ENCODE results near the gene PMVK.

PMVK gene

GRCh38 chr1:154966111-154966510, 29.6 kb upstream of the PMVK start:
- DNase-seq (ENCODE audit: low spot score) = no peak

- DNase-seq (ENCODE audit: low spot score) = no peak
Measured at GRCh38 chr1:154964359-154964758, 27.8 kb upstream of the PMVK start.

GRCh38 chr1:154963643-154964042, 27.1 kb upstream of the PMVK start:
- DNase-seq (ENCODE audit: low spot score) = no peak

DNA sequence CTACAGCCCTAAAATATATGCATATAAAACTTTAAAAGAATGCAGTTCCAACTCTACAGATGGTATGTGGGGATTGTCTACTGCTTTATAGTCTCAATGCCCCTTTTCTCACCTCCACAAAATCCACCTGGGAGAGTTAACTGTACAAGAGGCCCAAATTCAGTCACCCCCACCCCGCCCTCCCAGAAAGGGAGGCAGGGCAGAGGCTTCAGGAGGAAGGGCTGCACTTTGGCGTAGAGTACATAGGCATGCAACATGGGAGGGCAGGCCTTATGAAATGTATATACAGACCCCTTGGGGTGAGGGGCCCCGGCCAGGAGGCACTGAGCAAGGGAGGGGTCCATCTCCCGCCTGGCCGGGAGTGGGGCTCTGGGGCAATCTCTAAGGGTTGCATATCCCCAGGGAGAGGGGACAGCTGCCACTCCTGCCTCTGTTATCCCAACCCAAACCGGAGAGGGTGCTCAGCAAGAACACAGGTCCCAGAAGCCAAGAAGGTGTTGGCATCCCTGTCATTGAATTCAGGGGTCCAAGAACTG, 26.3 kb upstream of the PMVK start:
- DNase-seq (ENCODE audit: low spot score) = no peak

- DNase-seq (ENCODE audit: low spot score) = no peak
Measured at GRCh38 chr1:154962156-154962749, 25.7 kb upstream of the PMVK start.

DNA sequence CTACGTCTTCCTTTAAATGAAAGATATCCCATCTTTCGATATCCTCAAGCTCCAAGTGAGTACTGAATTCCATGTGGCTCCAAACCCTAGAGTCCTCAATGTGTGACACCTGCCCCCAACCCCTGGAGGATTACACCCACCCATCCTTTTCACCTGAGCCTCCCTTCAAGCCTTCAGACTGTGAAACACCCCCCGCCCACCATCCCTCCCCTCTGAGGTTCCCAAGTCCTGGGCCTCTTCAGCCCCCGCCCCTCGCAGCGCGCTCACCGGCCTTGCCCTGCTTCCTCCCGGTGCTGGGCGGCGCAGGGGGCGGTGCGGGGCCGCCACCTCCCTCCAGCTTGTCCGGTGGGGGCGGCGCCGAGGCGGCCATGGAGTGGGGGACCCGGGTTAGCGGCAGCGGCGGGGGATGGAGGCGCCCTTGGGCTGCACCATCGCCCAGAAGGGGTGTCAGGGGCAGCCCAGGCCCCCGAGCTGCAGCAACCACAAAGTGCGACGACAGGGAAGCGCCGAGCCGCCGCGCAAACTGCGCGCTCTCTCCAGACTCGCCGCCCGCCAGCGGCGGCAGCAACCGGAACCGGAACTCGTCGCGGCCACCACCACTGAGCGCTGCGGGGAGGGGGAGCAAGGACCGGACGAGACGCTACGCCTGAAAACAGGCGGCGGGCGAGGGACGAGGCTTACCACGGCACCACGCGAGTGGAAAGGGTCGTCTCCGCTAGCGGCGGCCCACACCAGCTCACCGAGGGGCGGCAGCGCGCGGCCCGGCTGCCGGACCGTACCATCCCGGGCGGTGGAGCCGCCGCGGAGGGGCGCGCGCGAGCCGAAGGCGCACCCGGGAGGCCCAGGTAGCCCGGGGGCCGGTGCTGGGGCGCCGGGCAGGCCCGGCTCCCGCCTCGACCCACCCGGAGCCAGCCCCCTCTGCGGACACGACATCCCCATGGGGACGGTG, 25.0 kb upstream of the PMVK start, which contains the start of gene PYGO2:
Gene PYGO2, minus strand, starts transcription at position 576 of the 949 bp plus-strand sequence. Its CDS starts 206 bp downstream, at position 370.
- DNase-seq (ENCODE audit: low spot score) = peak; percentile 95

- no peak for DNase-seq (ENCODE audit: low spot score)
Measured at GRCh38 chr1:154960446-154961136, 24.1 kb upstream of the PMVK start.

GRCh38 chr1:154959426-154959780, 22.9 kb upstream of the PMVK start:
- DNase-seq (ENCODE audit: low spot score) = no peak

GRCh38 chr1:154958681-154959425, 22.3 kb upstream of the PMVK start:
- DNase-seq (ENCODE audit: low spot score) = no peak

GRCh38 chr1:154958036-154958435, 21.5 kb upstream of the PMVK start:
- DNase-seq (ENCODE audit: low spot score) = no peak

DNA sequence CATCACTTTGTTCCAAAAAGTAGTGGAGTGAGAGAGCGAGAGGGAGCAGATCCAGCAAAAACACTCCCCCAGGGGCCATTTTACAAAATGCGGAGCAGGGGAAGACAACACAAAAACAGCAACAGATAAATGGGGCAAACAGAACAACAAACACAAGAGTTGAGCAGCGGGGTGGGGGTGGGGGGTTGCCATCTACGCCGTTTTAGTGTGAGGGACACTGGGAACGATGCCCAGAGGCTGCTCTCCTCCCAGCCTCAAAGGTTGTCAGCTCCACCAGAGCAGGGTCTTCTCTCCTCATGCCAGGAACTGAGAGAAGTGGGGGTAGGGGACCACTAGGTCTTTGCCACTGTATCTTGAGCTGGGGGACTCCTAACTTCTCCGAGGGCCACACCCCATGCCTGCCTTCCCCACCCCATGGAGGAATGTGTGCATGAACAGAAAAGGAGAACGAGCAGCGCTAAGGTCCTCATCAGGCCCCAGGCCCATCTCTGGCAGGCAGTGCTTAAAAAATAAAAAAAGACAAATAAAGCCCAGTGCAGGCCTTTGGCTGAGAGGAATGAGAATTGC, 20.7 kb upstream of the PMVK start:
- DNase-seq (ENCODE audit: low spot score) = no peak

DNA sequence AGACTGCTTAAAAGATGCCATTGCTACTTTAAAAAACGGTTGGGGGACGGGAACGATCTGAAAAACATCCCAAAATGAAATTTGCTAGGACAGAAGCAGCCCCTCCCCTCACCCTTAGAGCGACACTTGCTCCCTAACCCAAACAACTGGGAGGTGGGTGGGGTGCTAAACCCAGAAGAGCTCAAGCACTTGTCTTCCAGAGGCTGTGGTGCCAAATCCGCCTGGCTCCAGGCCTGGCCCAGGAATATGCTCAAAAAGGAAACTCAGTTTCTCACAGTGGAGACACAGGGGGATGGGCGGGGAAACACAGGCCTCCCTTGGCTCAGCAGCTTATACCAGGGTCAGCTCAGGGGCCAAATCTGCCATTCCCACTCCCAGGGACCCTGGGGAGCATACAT, 20.0 kb upstream of the PMVK start:
- DNase-seq (ENCODE audit: low spot score) = no peak

DNA sequence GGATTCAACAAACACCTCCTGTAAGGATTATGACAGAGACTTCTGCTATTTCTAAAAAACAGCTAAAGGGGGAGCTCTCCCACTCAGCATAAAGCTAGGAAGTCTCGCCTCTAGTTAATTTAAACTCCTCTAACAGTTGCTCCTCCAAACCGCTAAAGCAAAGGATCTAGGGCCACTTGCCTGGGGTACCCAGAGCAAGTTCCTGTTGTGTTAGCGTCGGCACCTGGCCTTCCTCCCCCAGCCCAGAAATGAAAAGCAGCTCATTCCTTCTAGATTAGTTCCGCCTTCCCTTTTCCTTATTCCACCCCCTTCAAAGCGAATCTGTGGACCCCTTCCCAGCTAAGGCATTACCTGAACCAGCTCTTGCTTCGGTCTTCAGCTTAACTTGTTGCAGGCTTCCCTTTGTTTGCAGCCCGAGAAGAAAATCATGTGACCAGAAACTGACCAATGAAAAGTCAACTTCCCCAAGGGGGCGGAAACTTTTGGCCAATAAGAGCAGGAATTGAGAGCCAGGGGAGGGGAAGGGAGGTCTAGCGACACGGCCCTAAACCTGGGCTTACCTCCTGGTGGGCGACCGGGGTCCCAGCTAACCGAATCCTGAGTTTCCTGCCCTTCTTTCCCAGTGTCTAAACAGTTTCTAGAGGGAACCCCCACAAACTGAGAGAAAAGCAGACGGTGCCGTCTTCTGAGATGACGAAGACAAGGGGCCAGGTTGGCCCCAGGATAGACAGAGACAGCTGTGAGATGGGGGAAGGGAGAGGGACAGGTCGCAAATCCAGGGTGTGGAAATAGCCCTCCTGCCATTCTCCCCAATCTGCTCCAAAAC, 19.4 kb upstream of the PMVK start, which contains the start of gene PBXIP1:
Gene PBXIP1, minus strand, starts transcription at position 382 of the 826 bp plus-strand sequence. CDS start 2,378 bp downstream, outside the sequence.
- DNase-seq (ENCODE audit: low spot score) = peak; percentile 92

- DNase-seq (ENCODE audit: low spot score) = peak; percentile 52
Measured at GRCh38 chr1:154955039-154955717, 18.7 kb upstream of the PMVK start.

GRCh38 chr1:154954541-154954940, 18.0 kb upstream of the PMVK start:
- no peak for DNase-seq (ENCODE audit: low spot score)

DNA sequence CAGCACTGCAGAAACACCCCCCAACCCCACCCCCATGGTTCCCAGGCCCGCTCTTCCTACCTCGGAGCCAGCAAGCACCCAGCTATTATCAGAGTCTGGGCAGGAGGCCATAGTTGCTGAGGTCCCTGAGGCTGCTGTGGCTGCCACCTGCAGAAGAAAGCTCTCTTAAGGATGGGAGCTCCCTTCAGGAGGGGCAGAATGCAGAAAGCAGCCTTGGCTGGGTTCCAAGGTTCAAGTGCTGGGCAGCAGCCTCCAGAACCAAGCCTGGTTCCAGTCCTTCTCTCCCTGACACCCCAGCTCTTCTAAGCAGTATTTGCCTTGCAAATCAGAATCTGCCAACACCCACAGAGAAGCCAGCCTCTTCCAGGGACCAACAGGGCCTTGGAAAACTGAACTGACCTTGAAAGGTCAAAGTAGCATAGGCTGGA, 17.1 kb upstream of the PMVK start:
- no peak for DNase-seq (ENCODE audit: low spot score)

- DNase-seq (ENCODE audit: low spot score) = no peak
Measured at GRCh38 chr1:154952664-154953063, 16.1 kb upstream of the PMVK start.

DNA sequence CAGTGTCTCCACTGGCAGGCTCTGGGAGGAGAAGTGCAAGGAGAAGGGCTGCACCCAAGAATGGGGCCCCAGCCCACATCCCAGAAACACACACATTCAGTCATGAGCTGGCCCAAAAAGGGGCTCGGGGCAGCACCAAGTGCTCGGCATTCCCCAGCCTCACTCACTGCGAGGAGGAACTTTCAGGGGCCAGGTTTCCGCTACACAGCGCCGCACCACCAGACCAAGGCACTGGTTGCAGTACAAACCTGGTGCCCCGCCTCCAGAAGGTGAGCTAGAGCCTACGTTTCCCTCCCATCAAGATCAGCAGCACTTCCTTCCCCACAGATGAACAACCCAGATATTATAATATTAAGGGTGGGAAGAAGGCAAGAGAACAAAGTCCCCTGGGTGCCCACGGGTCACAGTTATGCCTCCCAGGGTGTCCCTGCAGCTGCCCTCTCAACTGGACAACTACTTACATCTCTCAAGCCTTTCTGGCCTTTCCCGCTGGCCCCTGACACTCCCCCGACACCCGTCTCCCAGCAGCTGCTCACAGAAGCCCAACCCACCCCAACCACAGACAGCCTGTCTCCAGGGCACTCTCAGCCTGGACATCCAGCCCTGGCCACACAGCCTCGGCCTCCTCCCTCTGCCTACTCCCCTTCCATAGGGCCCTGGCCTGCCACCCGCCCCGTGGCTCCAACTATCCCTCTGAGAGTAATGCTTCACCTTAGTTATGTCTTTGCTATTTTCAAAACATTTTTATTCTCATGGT, 15.6 kb upstream of the PMVK start:
- DNase-seq (ENCODE audit: low spot score) = no peak

GRCh38 chr1:154948079-154948478, 11.6 kb upstream of the PMVK start:
- DNase-seq (ENCODE audit: low spot score) = no peak
